ENCODE data around the gene SCAMP5. TPM values are rescaled to one million over a fixed set of nuclear protein-coding genes. Genes with fewer than 3 reads are reported as not detected.

SCAMP5 gene
- total RNA-seq, 1 donor from 2014 or later: 28.4 TPM

DNA sequence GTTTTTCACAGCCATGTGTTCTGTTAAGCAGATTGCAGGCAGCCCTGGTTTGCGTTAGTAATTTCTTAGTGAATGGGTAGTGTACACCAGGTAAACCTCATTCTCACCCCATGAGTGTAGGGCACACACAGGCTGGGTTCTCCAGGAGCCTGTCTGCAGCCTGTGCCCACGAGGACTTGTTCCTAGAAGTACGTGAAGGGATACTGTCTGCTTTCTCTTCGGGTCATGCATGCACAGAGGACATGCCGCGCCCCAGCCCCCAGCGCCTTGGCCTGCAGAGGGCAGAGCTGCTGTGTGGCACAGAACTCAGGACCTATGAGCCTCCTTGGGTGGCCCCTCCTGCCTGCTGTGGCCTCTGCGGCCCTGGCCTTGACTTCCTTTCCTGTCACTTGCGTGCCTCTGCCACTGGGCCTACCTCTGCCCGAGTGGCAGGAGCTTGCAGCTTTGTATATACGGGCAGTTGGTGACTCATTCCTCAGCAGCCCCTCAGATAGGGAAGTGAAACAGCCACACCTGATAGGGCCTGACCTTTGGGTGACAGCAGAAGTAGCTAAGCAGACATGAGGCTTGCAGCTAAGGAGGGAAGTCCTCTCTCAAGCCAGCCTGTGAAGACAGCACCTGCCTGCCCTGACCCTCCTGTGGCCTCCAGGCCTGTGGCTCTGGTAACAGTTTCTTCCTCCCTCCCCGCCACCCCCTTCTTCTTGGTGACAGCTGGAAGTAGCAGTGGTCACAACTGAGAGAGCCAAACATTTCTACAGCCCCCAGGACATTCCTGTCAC, 47.6 kb downstream of the SCAMP5 start:
- no peak overlapping the region for H3K4me3 Mint-ChIP-seq
- H3K36me3 Mint-ChIP-seq: peaks cover 8% of the 10 kb centered on the region
- TF ChIP-seq, protein P1, sequence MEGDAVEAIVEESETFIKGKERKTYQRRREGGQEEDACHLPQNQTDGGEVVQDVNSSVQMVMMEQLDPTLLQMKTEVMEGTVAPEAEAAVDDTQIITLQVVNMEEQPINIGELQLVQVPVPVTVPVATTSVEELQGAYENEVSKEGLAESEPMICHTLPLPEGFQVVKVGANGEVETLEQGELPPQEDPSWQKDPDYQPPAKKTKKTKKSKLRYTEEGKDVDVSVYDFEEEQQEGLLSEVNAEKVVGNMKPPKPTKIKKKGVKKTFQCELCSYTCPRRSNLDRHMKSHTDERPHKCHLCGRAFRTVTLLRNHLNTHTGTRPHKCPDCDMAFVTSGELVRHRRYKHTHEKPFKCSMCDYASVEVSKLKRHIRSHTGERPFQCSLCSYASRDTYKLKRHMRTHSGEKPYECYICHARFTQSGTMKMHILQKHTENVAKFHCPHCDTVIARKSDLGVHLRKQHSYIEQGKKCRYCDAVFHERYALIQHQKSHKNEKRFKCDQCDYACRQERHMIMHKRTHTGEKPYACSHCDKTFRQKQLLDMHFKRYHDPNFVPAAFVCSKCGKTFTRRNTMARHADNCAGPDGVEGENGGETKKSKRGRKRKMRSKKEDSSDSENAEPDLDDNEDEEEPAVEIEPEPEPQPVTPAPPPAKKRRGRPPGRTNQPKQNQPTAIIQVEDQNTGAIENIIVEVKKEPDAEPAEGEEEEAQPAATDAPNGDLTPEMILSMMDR (IDR thresholded peaks at IDR 0.05; ENCODE audit: unreplicated experiment): no peak
- DNase-seq (ENCODE audit: low spot score in 2 of 2, unreplicated experiment in 2 of 2): no peak
- H3K4me1 Mint-ChIP-seq: peaks cover 31% of the 10 kb centered on the region
- peak overlapping the region; percentile 76 for H3K27ac Mint-ChIP-seq
- no peaks in the 10 kb centered on the region for H3K27me3 Mint-ChIP-seq (ENCODE audit: low read depth)
- H3K9me3 Mint-ChIP-seq: no peaks in the 10 kb centered on the region

DNA sequence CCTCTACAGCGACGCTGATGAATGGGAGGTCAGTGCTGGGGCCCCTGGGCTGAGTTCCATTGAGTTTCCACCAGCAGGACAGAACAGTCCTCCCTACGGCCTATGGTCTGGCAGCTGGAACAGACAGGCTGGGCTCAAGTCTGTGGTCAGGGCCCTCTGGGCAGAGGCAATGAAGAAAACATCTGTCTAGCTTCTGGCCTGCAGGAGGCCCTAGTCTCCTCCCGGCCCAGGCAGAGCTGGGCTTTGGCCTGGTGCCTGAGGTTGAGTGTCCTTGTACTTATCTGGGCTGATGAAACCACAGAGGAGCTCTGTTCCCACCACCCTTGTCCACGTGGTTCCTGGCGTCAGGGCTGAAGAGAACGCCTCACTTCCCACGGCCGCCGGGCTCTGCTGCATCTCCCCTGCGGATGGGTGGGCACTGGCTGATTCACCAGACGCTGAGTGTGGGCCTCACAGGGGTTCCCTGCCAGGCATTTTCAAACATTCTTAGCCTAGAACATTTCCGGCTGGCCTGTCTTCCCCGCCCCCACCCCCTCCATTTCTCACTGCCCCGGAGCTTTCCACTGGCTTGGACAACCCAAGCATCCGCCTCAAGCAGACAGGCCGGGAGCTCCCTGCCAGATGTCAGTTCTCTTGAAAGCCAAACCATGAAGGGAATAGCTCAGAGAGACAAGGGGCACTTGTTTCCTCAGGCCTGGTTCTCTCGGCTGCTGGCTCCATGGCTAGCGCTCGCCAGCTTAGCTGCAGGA, 48.3 kb downstream of the SCAMP5 start:
- Mint-ChIP-seq H3K27ac (peak overlapping the region; percentile 76), H3K4me3 (peak overlapping the region; percentile 10), H3K9me3 (no peaks in the 10 kb centered on the region), H3K4me1 (peaks cover 31% of the 10 kb centered on the region), H3K36me3 (peaks cover 6% of the 10 kb centered on the region), H3K27me3 (ENCODE audit: low read depth) (no peaks in the 10 kb centered on the region)
- peak; percentile 44 to 57 for DNase-seq (ENCODE audit: low spot score in 2 of 2, unreplicated experiment in 2 of 2)
- TF ChIP-seq, protein P1 (IDR thresholded peaks at IDR 0.05; ENCODE audit: unreplicated experiment): no peak

DNA sequence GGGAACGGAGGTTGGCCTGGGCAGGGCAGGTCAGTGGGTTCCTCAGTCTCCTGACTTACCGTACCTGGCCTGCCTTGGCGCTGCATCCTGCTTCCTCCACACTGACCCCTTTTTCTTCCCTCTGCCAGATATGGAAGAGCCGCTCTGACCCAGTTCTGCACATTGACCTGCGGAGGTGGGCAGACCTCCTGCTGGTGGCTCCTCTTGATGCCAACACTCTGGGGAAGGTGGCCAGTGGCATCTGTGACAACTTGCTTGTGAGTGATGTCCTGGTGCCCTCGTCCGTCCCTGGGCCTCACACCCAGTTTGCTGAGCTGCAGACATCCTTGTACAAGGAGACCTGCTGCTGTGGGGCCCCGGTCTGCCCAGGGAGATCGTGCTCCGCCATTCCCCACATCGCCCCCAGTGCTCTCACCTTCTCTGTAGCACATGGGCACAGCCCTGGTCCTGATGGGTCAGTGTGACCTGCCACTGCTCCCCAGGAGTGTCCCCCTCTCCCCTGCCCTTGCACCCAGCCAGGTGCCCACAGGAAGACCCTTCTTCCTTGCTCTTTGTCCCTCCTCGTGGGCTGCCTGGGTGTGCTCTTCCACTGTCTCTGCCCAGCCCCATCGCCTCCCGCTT, 49.0 kb downstream of the SCAMP5 start:
- Mint-ChIP-seq H3K27me3 (ENCODE audit: low read depth) (no peaks in the 10 kb centered on the region), H3K36me3 (peaks cover 6% of the 10 kb centered on the region), H3K4me3 (no peak overlapping the region), H3K9me3 (no peaks in the 10 kb centered on the region), H3K4me1 (peaks cover 31% of the 10 kb centered on the region), H3K27ac (peak overlapping the region; percentile 76)
- no peak for DNase-seq (ENCODE audit: low spot score in 2 of 2, unreplicated experiment in 2 of 2)
- TF ChIP-seq, protein P1 (IDR thresholded peaks at IDR 0.05; ENCODE audit: unreplicated experiment): no peak

DNA sequence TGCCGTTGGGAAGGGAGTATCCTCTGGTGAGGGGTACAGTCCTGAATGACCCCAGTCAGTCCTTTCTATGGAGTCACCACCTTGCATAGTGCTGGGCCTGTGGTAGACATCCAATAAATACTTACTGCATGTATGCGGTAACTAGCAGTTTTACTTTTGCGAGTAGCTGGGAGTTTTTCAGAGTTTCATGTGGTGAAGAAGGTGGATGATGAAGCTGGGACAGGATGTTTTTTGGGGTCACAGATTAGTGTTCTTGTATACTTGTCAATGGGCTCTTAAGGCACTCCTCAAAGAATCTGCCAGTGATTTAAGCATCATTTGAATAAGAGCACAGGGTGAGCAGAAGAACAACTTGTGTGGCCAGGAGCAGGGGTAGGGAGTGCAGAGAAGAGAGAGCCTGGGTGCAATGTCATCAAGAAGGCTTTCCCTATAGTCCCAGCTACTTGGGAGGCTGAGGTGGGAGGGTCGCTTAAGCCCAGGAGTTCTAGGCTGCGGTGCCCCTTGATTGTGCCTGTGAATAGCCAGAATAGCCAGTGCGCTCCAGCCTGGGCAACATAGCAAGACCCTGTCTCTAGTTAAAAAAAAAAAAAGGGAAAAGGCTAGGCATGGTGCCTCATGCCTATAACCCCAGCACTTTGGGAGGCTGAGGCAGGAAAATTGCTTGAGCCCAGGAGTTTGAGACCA, 50.1 kb downstream of the SCAMP5 start:
- no peaks in the 10 kb centered on the region for H3K9me3 Mint-ChIP-seq
- TF ChIP-seq, protein P1 (IDR thresholded peaks at IDR 0.05; ENCODE audit: unreplicated experiment): no peak
- DNase-seq (ENCODE audit: low spot score in 2 of 2, unreplicated experiment in 2 of 2): no peak
- no peak overlapping the region for H3K27ac Mint-ChIP-seq
- peaks cover 6% of the 10 kb centered on the region for H3K36me3 Mint-ChIP-seq
- H3K4me1 Mint-ChIP-seq: peaks cover 31% of the 10 kb centered on the region
- no peaks in the 10 kb centered on the region for H3K27me3 Mint-ChIP-seq (ENCODE audit: low read depth)
- no peak overlapping the region for H3K4me3 Mint-ChIP-seq

DNA sequence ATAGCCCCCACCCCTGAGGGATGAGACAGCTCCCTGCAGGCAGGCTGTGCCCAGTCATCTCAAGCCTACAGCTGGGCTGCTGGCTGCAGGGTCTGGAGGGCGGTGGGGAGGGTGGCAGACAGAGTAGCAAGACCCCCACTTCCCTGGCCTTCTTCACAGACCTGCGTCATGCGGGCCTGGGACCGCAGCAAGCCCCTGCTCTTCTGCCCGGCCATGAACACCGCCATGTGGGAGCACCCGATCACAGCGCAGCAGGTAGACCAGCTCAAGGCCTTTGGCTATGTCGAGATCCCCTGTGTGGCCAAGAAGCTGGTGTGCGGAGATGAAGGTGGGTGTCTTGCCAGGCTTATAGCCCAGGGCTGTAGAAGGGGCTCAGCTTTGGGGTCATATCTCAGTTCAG, 53.0 kb downstream of the SCAMP5 start:
- H3K4me1 Mint-ChIP-seq: peaks cover 29% of the 10 kb centered on the region

More for the DNA sequence above, 53.0 kb downstream of the SCAMP5 start:
- Mint-ChIP-seq H3K4me3 (no peak overlapping the region), H3K27me3 (ENCODE audit: low read depth) (no peaks in the 10 kb centered on the region), H3K36me3 (peaks cover 6% of the 10 kb centered on the region), H3K27ac (no peak overlapping the region), H3K9me3 (no peaks in the 10 kb centered on the region)
- TF ChIP-seq, protein P1 (IDR thresholded peaks at IDR 0.05; ENCODE audit: unreplicated experiment): no peak
- DNase-seq (ENCODE audit: low spot score in 2 of 2, unreplicated experiment in 2 of 2): no peak
